GM21786 (cell line): ENCODE results near the gene PNPLA2.

Experiments
- ATAC-seq: cut with Tn5 transposase; IDR thresholded peaks from one replicate; pipeline ENCODE4 v1.9.1; 2021; ENCODE audit not compliant: unreplicated experiment

Gene PNPLA2, protein sequence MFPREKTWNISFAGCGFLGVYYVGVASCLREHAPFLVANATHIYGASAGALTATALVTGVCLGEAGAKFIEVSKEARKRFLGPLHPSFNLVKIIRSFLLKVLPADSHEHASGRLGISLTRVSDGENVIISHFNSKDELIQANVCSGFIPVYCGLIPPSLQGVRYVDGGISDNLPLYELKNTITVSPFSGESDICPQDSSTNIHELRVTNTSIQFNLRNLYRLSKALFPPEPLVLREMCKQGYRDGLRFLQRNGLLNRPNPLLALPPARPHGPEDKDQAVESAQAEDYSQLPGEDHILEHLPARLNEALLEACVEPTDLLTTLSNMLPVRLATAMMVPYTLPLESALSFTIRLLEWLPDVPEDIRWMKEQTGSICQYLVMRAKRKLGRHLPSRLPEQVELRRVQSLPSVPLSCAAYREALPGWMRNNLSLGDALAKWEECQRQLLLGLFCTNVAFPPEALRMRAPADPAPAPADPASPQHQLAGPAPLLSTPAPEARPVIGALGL

DNA sequence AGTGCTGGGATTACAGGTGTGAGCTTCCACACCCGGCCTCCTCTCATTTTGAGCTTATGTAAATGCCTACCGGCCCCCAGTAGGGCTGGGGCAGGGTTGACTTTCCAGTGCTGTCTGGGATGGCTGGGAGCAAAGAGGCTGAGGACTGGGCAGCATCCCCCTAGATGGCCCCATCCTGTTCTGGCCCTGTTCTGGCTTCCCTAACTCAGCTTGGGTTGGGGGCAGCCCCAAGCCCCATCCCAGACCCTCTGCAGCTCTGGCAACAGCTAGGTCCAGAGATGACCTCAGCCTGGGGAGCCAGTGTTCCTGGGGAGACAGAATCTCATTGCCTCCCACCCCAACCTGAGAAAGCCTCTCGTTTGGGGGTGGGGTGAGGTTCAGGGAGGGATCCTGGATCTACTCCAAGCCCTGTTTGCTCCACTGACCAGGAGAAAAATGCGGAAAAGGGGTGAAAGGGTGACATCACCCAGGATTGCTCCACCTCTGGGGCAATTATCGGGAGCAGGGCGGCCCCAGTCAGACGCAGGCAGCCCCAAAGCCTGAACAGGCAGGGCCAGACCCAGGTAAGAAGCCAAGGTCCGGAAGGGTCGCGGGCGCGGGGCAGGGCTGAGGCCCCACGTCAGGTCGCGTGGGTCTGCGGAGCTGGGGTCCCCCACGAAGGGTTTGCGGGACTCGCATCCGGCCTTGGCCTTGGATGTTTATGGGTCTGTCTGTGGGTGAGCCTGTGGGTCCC, at the start of gene PNPLA2:
TSS of gene PNPLA2 (plus strand) at position 519 of the 733 bp plus-strand sequence. CDS start 805 bp downstream, outside the sequence.
- ATAC-seq, result no peak

DNA sequence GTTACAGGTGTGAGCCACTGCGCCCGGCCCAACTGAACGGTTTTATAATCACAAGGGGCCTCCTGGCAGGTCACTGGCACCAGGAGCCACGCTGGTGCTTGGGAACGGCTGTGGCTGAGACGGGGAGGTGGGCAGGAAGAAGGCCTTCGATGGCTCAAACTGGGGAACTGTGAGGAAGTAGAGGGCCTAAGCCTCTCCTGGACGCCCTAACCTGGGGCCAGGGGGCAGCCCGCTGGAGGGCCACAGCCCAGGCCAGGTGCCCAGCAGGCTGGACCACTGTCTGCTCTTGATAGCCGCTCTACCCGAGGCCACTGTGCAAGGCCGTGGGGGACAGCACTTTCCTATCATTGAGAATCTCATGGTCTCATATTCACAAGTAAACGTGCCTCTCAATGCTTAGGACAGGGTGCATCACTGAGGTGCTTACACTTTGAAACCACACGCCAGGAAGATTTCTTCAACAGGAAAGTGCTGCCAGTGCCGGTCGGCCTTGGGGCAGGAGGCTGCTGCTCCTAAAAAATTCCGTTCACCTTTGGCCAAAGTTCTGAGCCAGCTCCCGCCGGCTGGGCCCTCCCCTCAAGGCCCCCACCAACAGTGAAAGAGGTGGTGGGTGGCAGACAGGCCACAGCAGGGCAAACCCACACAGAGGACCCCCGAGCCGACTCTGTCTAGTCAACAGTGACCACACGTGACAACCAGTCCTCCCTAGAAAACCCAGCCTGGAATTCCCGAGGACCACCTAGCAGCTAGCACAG, 48.6 kb upstream of the PNPLA2 start:
- ATAC-seq, result no peak

DNA sequence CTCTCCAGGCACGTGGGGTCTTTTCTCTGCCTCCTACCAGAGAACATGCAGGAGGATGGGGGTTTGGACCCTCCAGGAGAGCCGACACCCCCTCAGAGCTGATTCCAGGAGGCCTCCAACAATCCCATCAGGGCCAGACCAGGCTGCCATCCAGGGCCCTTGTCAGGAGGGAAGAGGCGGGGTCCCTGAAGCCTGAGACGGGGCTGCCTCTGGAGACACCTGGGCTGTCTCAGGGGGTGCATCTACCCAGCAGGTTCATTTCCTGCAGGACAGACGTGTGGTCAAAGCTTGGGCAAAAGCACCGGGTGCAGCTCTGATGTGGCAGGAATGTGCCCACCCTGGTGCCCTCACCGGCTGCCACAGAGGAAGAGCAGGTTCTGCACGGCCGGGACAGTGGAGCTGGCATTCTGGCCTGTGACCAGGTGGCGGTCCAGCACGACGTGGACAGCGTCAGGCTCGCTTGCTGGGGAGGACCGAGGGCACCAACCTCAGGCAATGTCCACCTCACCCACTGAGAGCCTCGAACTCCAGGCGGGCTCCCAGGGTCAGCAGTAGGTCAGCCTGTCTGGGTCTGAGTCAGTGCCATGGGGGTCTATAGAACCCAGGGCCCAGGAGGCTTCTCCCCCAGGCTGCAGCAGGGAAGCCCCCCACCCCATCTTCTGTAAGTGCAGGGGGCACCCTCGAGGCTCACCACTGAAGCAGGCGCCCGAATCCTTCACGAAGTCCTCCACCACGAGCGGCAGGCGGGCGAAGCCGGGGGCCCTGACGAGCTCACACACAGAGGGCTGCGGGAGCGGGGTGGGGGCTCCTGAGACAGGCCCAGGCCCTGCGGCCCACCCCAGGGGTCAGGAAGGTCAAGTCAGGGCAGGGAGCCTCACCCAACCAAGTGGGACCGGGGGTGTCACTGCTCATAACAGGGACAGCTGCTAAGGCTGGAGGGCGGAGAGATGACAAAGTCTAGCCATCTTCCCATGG, 47.8 kb upstream of the PNPLA2 start:
- ATAC-seq, result no peak

- no peak for ATAC-seq
Observed at GRCh38 chr11:771617-772204, 47.0 kb upstream of the PNPLA2 start.

DNA sequence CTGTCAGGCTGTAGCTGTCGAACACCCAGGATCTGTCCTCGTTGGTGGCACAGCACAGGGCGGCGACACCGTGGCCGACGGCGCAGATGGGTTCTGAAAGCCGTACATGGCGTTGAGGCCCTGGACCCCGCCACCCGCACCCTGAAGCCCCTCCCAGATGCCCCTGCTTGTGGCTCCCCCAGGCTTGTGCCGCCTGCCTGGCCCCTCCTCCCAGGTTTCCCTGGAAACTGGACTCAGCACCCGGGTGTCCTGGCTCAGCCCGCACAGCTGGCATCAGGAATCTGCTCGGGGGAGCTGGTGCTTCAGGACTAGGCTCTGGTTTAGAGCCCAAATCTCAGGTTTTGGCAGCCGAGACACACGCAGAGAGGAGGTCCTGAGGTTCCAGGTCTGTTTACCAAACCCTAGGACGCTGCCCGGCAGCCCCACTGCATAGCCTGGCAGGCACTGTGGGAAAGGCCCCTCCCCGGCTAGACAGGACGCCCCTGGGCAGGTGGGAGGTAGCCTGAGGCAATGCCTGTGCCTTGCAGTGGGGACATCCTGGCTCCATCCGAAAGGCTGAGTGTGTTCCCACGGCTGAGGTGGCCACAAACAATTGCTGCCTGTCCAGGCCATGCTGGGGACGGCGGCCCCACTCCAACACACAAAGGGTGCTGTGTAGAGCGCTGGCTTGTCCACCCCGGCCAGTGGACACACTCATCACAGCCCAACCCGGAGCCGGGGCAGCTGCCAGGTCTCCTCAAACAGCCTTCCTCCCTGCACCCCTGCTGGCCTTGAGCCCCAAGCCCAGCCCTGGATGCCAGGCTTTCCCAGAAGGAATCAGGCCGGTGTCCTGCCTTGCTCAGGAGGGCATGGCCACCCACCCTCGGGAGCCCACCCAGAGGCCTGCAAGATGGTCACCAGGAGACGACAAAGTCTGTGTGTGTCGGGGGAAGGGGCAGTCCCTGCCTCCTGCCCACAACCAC, 46.0 kb upstream of the PNPLA2 start:
- no peak for ATAC-seq

DNA sequence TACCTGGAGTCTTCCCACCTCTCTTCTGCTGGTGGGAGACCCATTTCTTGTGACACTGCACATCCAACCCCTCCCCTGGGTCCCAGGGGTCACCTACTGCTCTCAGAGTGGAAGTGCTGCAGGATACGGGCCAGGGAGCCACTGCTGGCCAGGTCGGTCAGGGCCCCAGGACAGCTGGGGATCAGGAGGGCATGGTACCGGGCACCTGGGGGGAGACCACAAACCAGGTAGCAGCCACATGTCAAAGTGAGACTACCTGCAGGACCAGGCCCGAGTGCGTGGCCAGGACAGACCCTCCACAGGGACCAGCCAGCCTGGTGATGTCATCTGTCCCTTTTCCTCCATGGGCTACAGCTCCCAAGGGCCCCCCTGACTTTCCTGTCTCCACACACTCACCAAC, 45.3 kb upstream of the PNPLA2 start:
- ATAC-seq, result no peak

DNA sequence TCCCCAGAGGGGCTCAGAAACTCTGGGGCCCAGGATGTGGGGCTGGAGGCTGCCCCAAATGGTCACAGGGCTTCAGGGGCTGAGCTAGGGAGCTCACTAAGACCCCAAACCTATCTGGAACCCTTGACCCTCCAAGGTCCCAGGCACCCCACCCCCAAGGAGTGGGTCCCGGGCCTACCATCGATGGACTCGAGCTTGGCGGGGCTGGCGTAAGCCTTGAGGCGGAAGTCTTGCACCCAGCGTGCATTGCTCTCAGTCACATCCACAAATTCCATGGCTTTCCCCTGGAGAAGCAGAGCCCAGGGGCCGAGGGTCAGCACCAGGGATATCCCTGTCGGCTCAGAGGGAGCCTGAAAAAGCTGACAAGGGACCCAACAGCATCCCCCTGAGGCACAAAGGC, 44.9 kb upstream of the PNPLA2 start:
- no peak for ATAC-seq

GRCh38 chr11:774873-775592, 43.7 kb upstream of the PNPLA2 start:
- no peak for ATAC-seq

DNA sequence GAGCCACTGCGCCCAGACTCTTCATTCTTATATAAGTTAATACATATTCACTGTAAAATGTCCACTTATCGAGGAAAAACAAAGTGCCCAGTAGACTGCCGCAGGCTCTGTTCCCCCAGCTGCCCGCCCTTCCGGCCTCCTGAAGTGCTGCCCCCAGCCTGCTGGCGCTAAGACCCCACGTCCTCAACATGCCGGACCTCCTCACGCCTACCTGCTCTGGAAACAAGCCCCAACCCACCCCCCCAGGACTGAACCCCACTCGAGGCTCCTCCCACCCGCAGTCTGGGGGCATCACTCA, 42.5 kb upstream of the PNPLA2 start:
- no peak for ATAC-seq

DNA sequence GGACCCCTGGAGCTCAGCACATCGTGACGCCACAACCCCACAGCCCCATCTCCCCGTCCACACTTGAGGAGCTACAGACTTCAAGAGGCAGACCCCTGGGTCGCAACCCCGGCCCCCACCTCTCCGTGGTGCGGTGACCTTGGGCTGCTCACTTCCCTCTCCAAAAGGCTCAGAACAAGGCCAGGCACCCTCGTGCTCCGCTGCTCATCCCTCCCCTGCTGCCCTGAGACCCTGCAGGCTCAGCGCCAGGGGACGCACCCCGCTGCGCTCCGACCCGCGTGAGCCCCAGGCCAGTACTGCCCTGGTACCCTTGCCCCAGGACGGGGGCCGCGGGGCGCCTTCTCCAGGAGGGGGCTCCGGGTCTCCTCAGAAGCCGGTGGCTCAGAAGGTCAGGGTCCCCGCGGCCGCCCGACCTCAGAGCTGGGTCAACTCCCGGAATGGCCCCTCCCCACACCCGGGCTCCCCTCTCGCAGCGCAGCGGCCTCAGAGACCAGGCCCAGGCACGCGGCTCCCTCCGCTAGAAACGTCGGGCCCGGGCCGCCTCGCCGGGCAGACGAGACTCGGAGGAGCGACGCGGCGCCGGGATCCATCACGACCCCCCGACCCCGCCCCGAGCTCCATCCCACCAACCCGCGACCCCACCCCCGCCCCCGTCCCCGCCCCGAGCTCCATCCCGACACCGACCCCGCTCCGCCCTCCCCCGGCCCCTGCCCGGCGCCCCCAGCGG, 42.0 kb upstream of the PNPLA2 start:
- peak; percentile 30 for ATAC-seq

- peak; percentile 74 for ATAC-seq
Observed at GRCh38 chr11:777288-778255, 41.1 kb upstream of the PNPLA2 start, which contains the start of gene GATD1. TSS of gene GATD1 (minus strand) at chr11:777487. CDS start at chr11:777462, 25 bp downstream.

GRCh38 chr11:778976-779954, 39.4 kb upstream of the PNPLA2 start:
- ATAC-seq, result no peak

- no peak for ATAC-seq
Observed at GRCh38 chr11:779955-780532, 38.7 kb upstream of the PNPLA2 start.

DNA sequence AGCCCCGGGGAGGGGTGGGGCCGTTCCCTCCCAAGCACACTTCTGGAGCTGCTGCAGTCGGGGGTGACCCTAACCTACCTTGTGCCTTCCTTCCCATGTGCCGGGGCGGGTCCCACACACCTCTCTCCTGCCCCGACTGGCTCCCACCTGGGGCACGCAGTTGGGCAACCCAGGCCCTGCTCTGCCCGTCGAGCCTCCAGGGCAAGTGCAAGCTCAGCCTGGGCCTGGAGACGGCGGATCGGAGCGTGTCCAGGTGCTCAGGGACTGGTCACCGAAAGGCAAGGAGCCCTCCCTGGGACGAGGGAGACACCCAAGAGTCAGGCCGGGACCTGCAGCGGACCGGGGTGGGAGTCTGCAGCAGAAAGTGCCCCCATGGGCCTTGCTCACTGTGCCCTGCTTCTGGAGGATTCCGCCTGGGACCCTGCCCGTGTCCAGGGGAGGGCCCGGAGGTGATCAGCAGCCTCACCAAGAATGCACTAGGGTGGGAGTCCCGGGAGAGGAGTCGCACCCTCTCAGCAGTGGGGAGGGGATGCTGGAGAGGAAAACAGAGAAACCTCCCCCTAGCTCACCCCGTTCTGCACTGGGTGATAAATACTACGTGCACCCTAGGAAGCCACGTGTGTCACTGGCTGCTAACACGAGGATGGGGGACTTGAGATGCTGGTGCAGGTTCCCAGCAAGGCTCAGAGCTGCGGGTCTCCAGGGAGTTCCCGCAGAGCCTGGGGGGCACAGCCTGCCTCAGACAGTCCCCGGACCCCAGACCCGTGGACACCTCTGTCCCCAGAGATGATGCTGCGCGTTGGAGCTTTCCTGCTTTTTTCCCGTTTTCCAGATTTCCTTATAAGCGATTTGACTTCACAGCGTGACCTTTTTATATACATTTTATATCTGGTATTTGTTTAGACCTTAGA, 36.2 kb upstream of the PNPLA2 start:
- no peak for ATAC-seq
